ENCODE measurements around the gene PRG3. TPM values are rescaled to one million over a fixed set of nuclear protein-coding genes. Genes with fewer than 3 reads are reported as not detected.

The PRG3 gene
- total and polyA plus RNA-seq, 4 donors: 0.55 to 1.1 TPM; not detected in 2

DNA sequence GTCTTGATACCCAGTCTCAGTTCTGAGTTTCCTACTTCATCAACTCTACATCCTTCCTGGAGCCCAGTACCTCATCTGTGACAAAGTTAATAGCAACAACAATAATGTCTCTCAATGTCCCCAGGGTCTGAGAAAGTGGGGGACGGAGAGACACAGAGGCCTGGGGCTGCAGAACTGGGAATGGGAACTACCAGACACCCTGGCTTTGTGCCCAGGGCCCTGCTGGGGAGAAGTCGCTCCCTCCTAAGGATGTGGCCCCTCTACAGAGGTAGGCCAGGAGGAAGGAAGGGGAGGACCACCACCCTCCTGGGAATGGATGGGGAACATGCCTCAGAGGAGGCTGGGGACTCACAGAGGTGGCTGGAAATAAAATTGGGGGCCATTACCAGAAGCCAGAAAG, 5.5 kb downstream of the PRG3 start:
- Histone ChIP-seq H3K27me3 (ENCODE audit: control insufficient read depth, insufficient read depth, low read length) (peaks cover 3% of the 10 kb centered on the region), H3K4me1 (ENCODE audit: control insufficient read depth, insufficient read depth, low read length) (peaks cover 4% of the 10 kb centered on the region), H3K36me3 (ENCODE audit: control insufficient read depth, insufficient read depth, low read length) (no peaks in the 10 kb centered on the region), H3K4me3 (ENCODE audit: low read depth, low read length) (no peak overlapping the region), H3K27ac (ENCODE audit: low read depth, low read length) (no peak overlapping the region), H3K9me3 (ENCODE audit: control insufficient read depth, insufficient read depth, low read length) (no peaks in the 10 kb centered on the region)
- 10% methylated on average over 2 of the region's 2 CpGs for WGBS (ENCODE audit: insufficient coverage)
- no peak for DNase-seq (ENCODE audit: low read depth in 4 of 6, low spot score in 6 of 6)

DNA sequence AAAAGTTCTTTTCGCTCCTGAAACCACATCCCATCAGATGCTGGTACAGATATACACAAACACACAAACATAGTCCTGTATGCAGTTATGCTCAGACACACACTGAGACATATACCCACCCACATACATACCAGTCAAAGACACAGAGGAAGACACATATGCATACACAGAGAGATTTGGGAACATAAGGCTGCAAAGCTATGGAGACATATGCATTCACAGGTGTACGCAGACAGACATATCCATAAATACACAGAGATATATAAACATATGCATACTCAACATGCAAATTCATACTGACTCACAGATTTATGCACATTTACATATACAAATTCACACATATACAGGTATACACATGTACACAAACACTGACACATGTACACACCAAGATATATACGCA, 6.0 kb downstream of the PRG3 start:
- peak in 1 of 6 donors; percentile 57 for DNase-seq (ENCODE audit: low read depth in 4 of 6, low spot score in 6 of 6)
- no peak overlapping the region for H3K4me3 ChIP-seq (ENCODE audit: low read depth, low read length)
- no peaks in the 10 kb centered on the region for H3K9me3 ChIP-seq (ENCODE audit: control insufficient read depth, insufficient read depth, low read length)
- H3K4me1 ChIP-seq (ENCODE audit: control insufficient read depth, insufficient read depth, low read length): peaks cover 4% of the 10 kb centered on the region
- WGBS (ENCODE audit: insufficient coverage): 97% methylated on average over 3 of the region's 3 CpGs
- H3K27ac ChIP-seq (ENCODE audit: low read depth, low read length): no peak overlapping the region
- H3K36me3 ChIP-seq (ENCODE audit: control insufficient read depth, insufficient read depth, low read length): no peaks in the 10 kb centered on the region
- peaks cover 3% of the 10 kb centered on the region for H3K27me3 ChIP-seq (ENCODE audit: control insufficient read depth, insufficient read depth, low read length)

DNA sequence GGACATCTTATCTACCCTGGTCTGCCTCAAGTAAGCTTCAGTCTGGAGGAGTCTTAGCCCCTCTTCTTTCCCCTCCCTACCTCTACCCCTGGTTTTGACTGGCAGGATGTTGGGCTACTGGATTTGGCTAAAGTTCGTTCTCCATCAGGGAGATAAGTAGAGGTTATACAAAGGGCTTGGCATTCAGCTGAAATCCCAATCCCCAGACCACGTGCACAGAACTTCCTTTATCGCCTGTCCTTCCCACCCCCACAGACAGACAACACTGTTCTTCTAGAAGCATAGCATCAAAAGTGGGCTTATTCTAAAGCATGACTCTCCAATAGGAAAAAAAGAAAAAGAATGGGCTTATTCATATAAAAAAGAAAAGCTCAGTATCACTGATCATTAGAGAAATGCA, 7.8 kb downstream of the PRG3 start:
- no peaks in the 10 kb centered on the region for H3K9me3 ChIP-seq (ENCODE audit: control insufficient read depth, insufficient read depth, low read length)
- no peak overlapping the region for H3K27ac ChIP-seq (ENCODE audit: low read depth, low read length)
- DNase-seq (ENCODE audit: low read depth in 4 of 6, low spot score in 6 of 6): no peak
- no peaks in the 10 kb centered on the region for H3K36me3 ChIP-seq (ENCODE audit: control insufficient read depth, insufficient read depth, low read length)
- WGBS (ENCODE audit: insufficient coverage): no CpG with 5 or more reads among the region's 3 CpGs
- H3K4me1 ChIP-seq (ENCODE audit: control insufficient read depth, insufficient read depth, low read length): peaks cover 4% of the 10 kb centered on the region
- H3K4me3 ChIP-seq (ENCODE audit: low read depth, low read length): no peak overlapping the region
- H3K27me3 ChIP-seq (ENCODE audit: control insufficient read depth, insufficient read depth, low read length): peaks cover 3% of the 10 kb centered on the region

DNA sequence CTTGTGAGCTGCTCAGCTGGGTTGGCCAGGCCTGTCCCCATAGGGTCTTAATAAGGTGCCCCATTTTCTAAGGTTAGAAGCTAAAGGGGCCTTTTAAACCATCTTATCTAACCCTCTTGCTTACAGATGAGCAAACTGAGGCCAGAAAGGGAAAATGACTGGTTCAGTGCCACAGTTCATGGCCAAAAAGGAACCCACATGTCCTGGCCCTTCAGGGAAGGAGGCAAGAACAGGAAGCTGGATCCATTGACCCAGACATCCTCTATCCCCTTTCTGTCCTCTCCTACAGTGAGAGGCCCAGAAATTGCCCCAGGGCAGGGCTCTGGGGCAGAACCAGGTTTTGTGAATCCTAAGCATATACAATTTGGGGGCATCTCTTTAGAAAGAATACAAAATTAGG, 10.0 kb downstream of the PRG3 start:
- no peak overlapping the region for H3K27ac ChIP-seq (ENCODE audit: low read depth, low read length)
- no peaks in the 10 kb centered on the region for H3K9me3 ChIP-seq (ENCODE audit: control insufficient read depth, insufficient read depth, low read length)
- no peaks in the 10 kb centered on the region for H3K4me1 ChIP-seq (ENCODE audit: control insufficient read depth, insufficient read depth, low read length)
- H3K4me3 ChIP-seq (ENCODE audit: low read depth, low read length): no peak overlapping the region
- DNase-seq (ENCODE audit: low read depth in 4 of 6, low spot score in 6 of 6): no peak
- H3K27me3 ChIP-seq (ENCODE audit: control insufficient read depth, insufficient read depth, low read length): no peaks in the 10 kb centered on the region
- no peaks in the 10 kb centered on the region for H3K36me3 ChIP-seq (ENCODE audit: control insufficient read depth, insufficient read depth, low read length)

GRCh38 chr11:57370251-57370650, 10.7 kb downstream of the PRG3 start:
- H3K9me3 ChIP-seq (ENCODE audit: control insufficient read depth, insufficient read depth, low read length): no peaks in the 10 kb centered on the region
- no peaks in the 10 kb centered on the region for H3K27me3 ChIP-seq (ENCODE audit: control insufficient read depth, insufficient read depth, low read length)
- H3K4me3 ChIP-seq (ENCODE audit: low read depth, low read length): no peak overlapping the region
- no peaks in the 10 kb centered on the region for H3K4me1 ChIP-seq (ENCODE audit: control insufficient read depth, insufficient read depth, low read length)
- H3K27ac ChIP-seq (ENCODE audit: low read depth, low read length): no peak overlapping the region
- no peaks in the 10 kb centered on the region for H3K36me3 ChIP-seq (ENCODE audit: control insufficient read depth, insufficient read depth, low read length)
- no peak for DNase-seq (ENCODE audit: low read depth in 4 of 6, low spot score in 6 of 6)
- WGBS (ENCODE audit: insufficient coverage): no CpG with 5 or more reads among the region's 7 CpGs

DNA sequence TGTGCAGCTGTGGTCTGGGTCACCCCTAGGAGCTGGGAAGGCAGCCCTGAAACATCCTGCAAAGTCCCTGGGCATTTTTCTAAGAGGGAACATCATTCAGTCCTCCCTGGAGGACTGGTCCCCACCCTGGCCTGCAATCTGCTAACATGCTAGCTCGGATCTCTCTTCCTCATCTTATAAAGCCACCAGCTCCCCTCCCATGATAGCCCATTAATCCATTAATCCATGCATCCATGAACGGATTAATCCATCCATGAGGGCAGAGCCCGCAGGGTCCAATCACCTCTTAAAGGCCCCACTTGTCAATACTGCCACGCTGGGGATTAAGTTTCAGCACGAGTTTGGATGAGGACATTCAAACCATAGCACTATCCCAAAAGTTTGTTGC, 12.1 kb downstream of the PRG3 start:
- Histone ChIP-seq H3K4me1 (ENCODE audit: control insufficient read depth, insufficient read depth, low read length) (no peaks in the 10 kb centered on the region), H3K4me3 (ENCODE audit: low read depth, low read length) (no peak overlapping the region), H3K27ac (ENCODE audit: low read depth, low read length) (no peak overlapping the region), H3K36me3 (ENCODE audit: control insufficient read depth, insufficient read depth, low read length) (no peaks in the 10 kb centered on the region), H3K9me3 (ENCODE audit: control insufficient read depth, insufficient read depth, low read length) (no peaks in the 10 kb centered on the region), H3K27me3 (ENCODE audit: control insufficient read depth, insufficient read depth, low read length) (no peaks in the 10 kb centered on the region)
- 89% methylated on average over 2 of the region's 5 CpGs for WGBS (ENCODE audit: insufficient coverage)
- no peak for DNase-seq (ENCODE audit: low read depth in 4 of 6, low spot score in 6 of 6)

GRCh38 chr11:57368106-57368844, 12.7 kb downstream of the PRG3 start:
- no peak for DNase-seq (ENCODE audit: low read depth in 4 of 6, low spot score in 6 of 6)
- 78% methylated on average over 15 of the region's 19 CpGs for WGBS (ENCODE audit: insufficient coverage)

GRCh38 chr11:57364851-57365660, 15.9 kb downstream of the PRG3 start:
- Histone ChIP-seq H3K9me3 (ENCODE audit: control insufficient read depth, insufficient read depth, low read length) (no peaks in the 10 kb centered on the region), H3K27me3 (ENCODE audit: control insufficient read depth, insufficient read depth, low read length) (no peaks in the 10 kb centered on the region), H3K27ac (ENCODE audit: low read depth, low read length) (no peak overlapping the region), H3K36me3 (ENCODE audit: control insufficient read depth, insufficient read depth, low read length) (no peaks in the 10 kb centered on the region), H3K4me3 (ENCODE audit: low read depth, low read length) (no peak overlapping the region), H3K4me1 (ENCODE audit: control insufficient read depth, insufficient read depth, low read length) (no peaks in the 10 kb centered on the region)
- WGBS (ENCODE audit: insufficient coverage): 51% methylated on average over 7 of the region's 9 CpGs
- no peak for DNase-seq (ENCODE audit: low read depth in 4 of 6, low spot score in 6 of 6)

More at GRCh38 chr11:57368106-57368844, 12.7 kb downstream of the PRG3 start:
- Histone ChIP-seq H3K27me3 (ENCODE audit: control insufficient read depth, insufficient read depth, low read length) (no peaks in the 10 kb centered on the region), H3K36me3 (ENCODE audit: control insufficient read depth, insufficient read depth, low read length) (no peaks in the 10 kb centered on the region), H3K4me3 (ENCODE audit: low read depth, low read length) (no peak overlapping the region), H3K27ac (ENCODE audit: low read depth, low read length) (no peak overlapping the region), H3K9me3 (ENCODE audit: control insufficient read depth, insufficient read depth, low read length) (no peaks in the 10 kb centered on the region), H3K4me1 (ENCODE audit: control insufficient read depth, insufficient read depth, low read length) (no peaks in the 10 kb centered on the region)

- Histone ChIP-seq H3K4me1 (ENCODE audit: control insufficient read depth, insufficient read depth, low read length) (peaks cover 10% of the 10 kb centered on the region), H3K36me3 (ENCODE audit: control insufficient read depth, insufficient read depth, low read length) (no peaks in the 10 kb centered on the region), H3K9me3 (ENCODE audit: control insufficient read depth, insufficient read depth, low read length) (no peaks in the 10 kb centered on the region), H3K27me3 (ENCODE audit: control insufficient read depth, insufficient read depth, low read length) (no peaks in the 10 kb centered on the region), H3K27ac (ENCODE audit: low read depth, low read length) (no peak overlapping the region), H3K4me3 (ENCODE audit: low read depth, low read length) (no peak overlapping the region)
- WGBS (ENCODE audit: insufficient coverage): 66% methylated on average over 3 of the region's 7 CpGs
- DNase-seq (ENCODE audit: low read depth in 4 of 6, low spot score in 6 of 6): no peak
Measured at GRCh38 chr11:57363131-57364080, 17.5 kb downstream of the PRG3 start.

All from spinal cord (tissue), 10 donors.